Type B pancreatic cell (in vitro differentiated cells): ENCODE measurements around the gene ARPC5L. TPM values are rescaled to one million over a fixed set of nuclear protein-coding genes. Genes with fewer than 3 reads are reported as not detected.
"Not testable (repeated sequence)": the region's sequence is repeated elsewhere in the genome, so short reads cannot be mapped to it uniquely, and the experiment has no call there.

Experiments
- DNase-seq: peaks from one replicate; pipeline ENCODE4 v3.0.0; 2021; ENCODE audit warnings: mixed read lengths; ENCODE audit not compliant: unreplicated experiment; ENCODE audit errors: extremely low spot score
- H3K27ac Mint-ChIP-seq: 2 replicates; pipeline ENCODE4 v1.8.0; 2021; ENCODE audit warnings: mild to moderate bottlenecking, mixed read lengths
- H3K27me3 Mint-ChIP-seq: 2 replicates; pipeline ENCODE4 v1.8.0; 2021; ENCODE audit warnings: mixed read lengths
- H3K36me3 Mint-ChIP-seq: 2 replicates; pipeline ENCODE4 v1.8.0; 2021; ENCODE audit warnings: mixed read lengths
- H3K4me1 Mint-ChIP-seq: one replicate; pipeline ENCODE4 v1.8.0; 2021; ENCODE audit warnings: mixed read lengths; ENCODE audit not compliant: unreplicated experiment
- H3K4me3 Mint-ChIP-seq: 2 replicates; pipeline ENCODE4 v1.8.0; 2021; ENCODE audit warnings: mild to moderate bottlenecking, mixed read lengths
- H3K9me3 Mint-ChIP-seq: 2 replicates; pipeline ENCODE4 v1.8.0; 2021; ENCODE audit warnings: mixed read lengths
- CTCF ChIP-seq: fragments of 200-600 bp; sonication (generic); conservative IDR thresholded peaks from 2 replicates; pipeline ENCODE4 v1.5.0; 2021; ENCODE audit warnings: antibody characterized with exemption, mild to moderate bottlenecking
- total RNA-seq: library from RNA; stranded (reverse); gene quantifications from 2 replicates; pipeline ENCODE4 v1.2.1, GENCODE V29; 2021; ENCODE audit warnings: low replicate concordance

Gene ARPC5L
- total RNA-seq, 1 donor from 2014 or later: 37.9 TPM

GRCh38 chr9:124839612-124840299, 22.2 kb upstream of the ARPC5L start:
- DNase-seq: no peak
- no peaks in the 10 kb centered on the region for H3K27me3 Mint-ChIP-seq
- no peaks in the 10 kb centered on the region for H3K9me3 Mint-ChIP-seq
- peaks cover 10% of the 10 kb centered on the region for H3K4me1 Mint-ChIP-seq
- peak; percentile 67 for TF ChIP-seq CTCF
- no peak overlapping the region for H3K4me3 Mint-ChIP-seq
- no peaks in the 10 kb centered on the region for H3K36me3 Mint-ChIP-seq
- no peak overlapping the region for H3K27ac Mint-ChIP-seq

- H3K27me3 Mint-ChIP-seq: no peaks in the 10 kb centered on the region
- DNase-seq: no peak
- H3K4me1 Mint-ChIP-seq: peaks cover 5% of the 10 kb centered on the region
- TF ChIP-seq CTCF: peak; percentile 46
- H3K27ac Mint-ChIP-seq: no peak overlapping the region
- no peak overlapping the region for H3K4me3 Mint-ChIP-seq
- H3K9me3 Mint-ChIP-seq: no peaks in the 10 kb centered on the region
- H3K36me3 Mint-ChIP-seq: no peaks in the 10 kb centered on the region
These were observed 21.6 kb upstream of the ARPC5L start for GRCh38 chr9:124840300-124840833.

- Mint-ChIP-seq H3K27ac (peak overlapping the region; percentile 88), H3K36me3 (no peaks in the 10 kb centered on the region), H3K27me3 (no peaks in the 10 kb centered on the region), H3K4me3 (peak overlapping the region; percentile 65), H3K4me1 (no peaks in the 10 kb centered on the region), H3K9me3 (no peaks in the 10 kb centered on the region)
- no peak for TF ChIP-seq CTCF
- no peak for DNase-seq
These were observed 20.7 kb upstream of the ARPC5L start for GRCh38 chr9:124841075-124841821.

GRCh38 chr9:124843456-124844034, 18.4 kb upstream of the ARPC5L start:
- Mint-ChIP-seq H3K27ac (no peak overlapping the region), H3K27me3 (no peaks in the 10 kb centered on the region), H3K4me3 (no peak overlapping the region), H3K36me3 (no peaks in the 10 kb centered on the region), H3K4me1 (no peaks in the 10 kb centered on the region), H3K9me3 (no peaks in the 10 kb centered on the region)
- DNase-seq: no peak
- no peak for TF ChIP-seq CTCF

GRCh38 chr9:124844291-124844690, 17.6 kb upstream of the ARPC5L start:
- H3K27ac Mint-ChIP-seq: no peak overlapping the region

GRCh38 chr9:124846467-124846866, 15.5 kb upstream of the ARPC5L start:
- not testable (repeated sequence) for DNase-seq, H3K27ac Mint-ChIP-seq, H3K4me1 Mint-ChIP-seq, H3K4me3 Mint-ChIP-seq, H3K9me3 Mint-ChIP-seq, H3K27me3 Mint-ChIP-seq, H3K36me3 Mint-ChIP-seq

More at GRCh38 chr9:124844291-124844690, 17.6 kb upstream of the ARPC5L start:
- H3K27me3 Mint-ChIP-seq: no peaks in the 10 kb centered on the region
- H3K36me3 Mint-ChIP-seq: no peaks in the 10 kb centered on the region
- no peak for TF ChIP-seq CTCF
- DNase-seq: no peak
- H3K4me1 Mint-ChIP-seq: no peaks in the 10 kb centered on the region
- no peak overlapping the region for H3K4me3 Mint-ChIP-seq
- no peaks in the 10 kb centered on the region for H3K9me3 Mint-ChIP-seq
